Peyer's patch (tissue), 4 donors: Measurements from ENCODE around the gene MUC6.

Experiments
- CTCF ChIP-seq, 6 experiments: fragments of 450-650 bp in 4 of 6; fragments of 200-600 bp in 2 of 6; sonication (generic) in 1 of 6; IDR thresholded peaks; one replicate each; pipeline ENCODE4 v1.5.1; 2017 to 2019; ENCODE audit warnings: antibody characterized with exemption in 6 of 6, mild to moderate bottlenecking in 3 of 6, moderate library complexity in 1 of 6
- POLR2A ChIP-seq, 2 donors: fragments of 450-650 bp; IDR thresholded peaks; one replicate each; pipeline ENCODE4 v1.5.1; 2017; ENCODE audit warnings: antibody characterized with exemption in 2 of 2, mild to moderate bottlenecking in 2 of 2, moderate library complexity in 2 of 2

- no peak for TF ChIP-seq CTCF (IDR thresholded peaks at IDR 0.05)
- no peak for TF ChIP-seq POLR2A (IDR thresholded peaks at IDR 0.05)
Observed at GRCh38 chr11:1037506-1038055, 1.1 kb upstream of the MUC6 start.
